Umbilical cord (tissue), 2 donors: ENCODE measurements around the gene TRIM32. TPM values are rescaled to one million over a fixed set of nuclear protein-coding genes. Genes with fewer than 3 reads are reported as not detected.

Source experiments
- DNase-seq: peaks from one replicate; pipeline ENCODE4 v3.0.0-alpha.2; 2015; ENCODE audit warnings: low spot score
- total RNA-seq: library from RNA; depleted of rRNA; stranded (reverse); fragments of >200 nt; gene quantifications from one replicate; pipeline ENCODE4 v1.2.3, GENCODE V29; 2014; ENCODE audit warnings: low replicate concordance; ENCODE audit not compliant: insufficient read depth

The TRIM32 gene
- total RNA-seq, 1 donor from 2014 or later, result 17.3 TPM

GRCh38 chr9:116705531-116705930, 18.4 kb downstream of the TRIM32 start:
- no peak for DNase-seq

- no peak for DNase-seq
These were observed 19.5 kb downstream of the TRIM32 start for GRCh38 chr9:116706310-116707290.

GRCh38 chr9:116712781-116713180, 25.7 kb downstream of the TRIM32 start:
- DNase-seq, result no peak

- no peak for DNase-seq
These were observed 26.2 kb downstream of the TRIM32 start for GRCh38 chr9:116713271-116713670.

DNA sequence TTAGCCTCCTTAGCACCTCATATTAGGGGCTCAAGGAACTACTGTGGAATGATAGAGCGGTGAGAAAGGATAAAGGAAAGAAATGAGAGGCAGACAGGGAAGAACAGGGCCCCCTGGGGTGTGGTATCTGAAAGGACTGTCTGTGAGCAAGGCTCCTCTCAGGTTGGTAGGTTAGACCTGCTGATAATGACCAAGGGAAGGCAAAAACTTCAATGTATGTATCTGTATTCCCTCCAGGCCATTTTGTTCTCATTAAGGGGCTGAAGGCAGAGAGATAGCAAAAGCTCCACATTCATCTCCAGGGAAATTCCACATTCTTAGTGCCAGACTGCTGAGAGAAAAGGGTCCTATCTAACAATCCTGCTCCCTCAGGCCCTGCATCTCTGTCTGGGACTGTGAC, 28.6 kb downstream of the TRIM32 start:
- no peak for DNase-seq

DNA sequence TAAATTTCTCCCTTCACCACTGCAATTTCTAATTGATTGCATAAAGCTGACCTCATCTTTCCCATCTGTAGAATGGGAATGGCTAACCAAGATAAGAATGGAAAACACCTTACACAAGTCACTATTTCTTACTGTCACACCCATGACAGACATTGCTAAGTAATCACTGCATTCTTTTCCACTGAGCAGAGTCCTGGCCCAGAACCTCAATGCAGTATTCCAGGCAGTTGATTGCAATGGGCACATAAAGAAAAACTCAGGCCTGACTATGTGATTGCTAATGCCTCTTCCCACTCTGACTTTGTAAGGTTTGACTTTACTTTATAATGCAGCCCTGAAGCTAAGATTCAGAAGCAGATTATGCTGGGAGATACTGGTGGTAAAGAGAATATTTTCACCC, 29.3 kb downstream of the TRIM32 start:
- DNase-seq, result no peak

DNA sequence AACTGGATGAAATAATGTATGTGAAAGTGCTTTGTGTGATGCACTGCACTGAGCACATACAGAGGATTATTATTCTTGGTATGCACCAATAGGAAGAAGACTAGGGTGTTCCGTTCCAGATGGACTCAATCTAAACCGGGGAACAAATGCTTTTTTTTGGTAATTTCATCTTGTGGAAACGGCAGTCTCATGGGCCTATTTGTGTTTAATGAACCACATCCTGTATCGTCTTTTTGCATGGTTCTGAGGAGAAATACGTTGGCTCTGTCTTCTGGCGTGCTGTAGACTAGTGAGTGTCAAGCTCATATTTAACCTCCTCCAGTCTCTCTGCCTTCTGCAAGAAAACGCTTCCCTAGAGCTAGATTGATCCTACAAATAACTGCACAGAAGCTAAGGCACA, 30.0 kb downstream of the TRIM32 start:
- DNase-seq, result no peak

DNA sequence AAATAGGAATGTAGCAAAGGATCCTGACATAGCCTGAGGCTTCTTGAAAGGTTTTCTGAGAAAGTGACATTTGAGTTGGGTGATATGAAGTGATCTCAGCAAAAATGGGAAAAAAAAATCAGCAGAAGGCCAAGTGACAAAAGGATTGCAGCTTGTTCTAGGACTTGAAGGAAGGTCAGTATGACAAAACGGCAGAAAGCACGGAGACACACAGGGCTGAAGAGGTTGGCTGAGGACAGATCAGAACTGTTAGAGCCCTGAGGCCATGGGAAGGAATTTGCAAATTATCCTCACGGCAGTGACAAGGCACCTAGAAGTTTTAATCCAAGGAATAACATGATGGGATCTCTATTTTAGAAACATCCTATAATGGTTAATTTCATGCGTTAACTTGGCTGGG, 31.0 kb downstream of the TRIM32 start:
- DNase-seq, result no peak

GRCh38 chr9:116720111-116720510, 33.0 kb downstream of the TRIM32 start:
- no peak for DNase-seq

GRCh38 chr9:116721411-116721810, 34.3 kb downstream of the TRIM32 start:
- no peak for DNase-seq

- no peak for DNase-seq
These were observed 34.8 kb downstream of the TRIM32 start for GRCh38 chr9:116721944-116722343.

- DNase-seq, result no peak
These were observed 37.0 kb downstream of the TRIM32 start for GRCh38 chr9:116724123-116724522.

- DNase-seq, result no peak
These were observed 39.5 kb downstream of the TRIM32 start for GRCh38 chr9:116726602-116727001.

DNA sequence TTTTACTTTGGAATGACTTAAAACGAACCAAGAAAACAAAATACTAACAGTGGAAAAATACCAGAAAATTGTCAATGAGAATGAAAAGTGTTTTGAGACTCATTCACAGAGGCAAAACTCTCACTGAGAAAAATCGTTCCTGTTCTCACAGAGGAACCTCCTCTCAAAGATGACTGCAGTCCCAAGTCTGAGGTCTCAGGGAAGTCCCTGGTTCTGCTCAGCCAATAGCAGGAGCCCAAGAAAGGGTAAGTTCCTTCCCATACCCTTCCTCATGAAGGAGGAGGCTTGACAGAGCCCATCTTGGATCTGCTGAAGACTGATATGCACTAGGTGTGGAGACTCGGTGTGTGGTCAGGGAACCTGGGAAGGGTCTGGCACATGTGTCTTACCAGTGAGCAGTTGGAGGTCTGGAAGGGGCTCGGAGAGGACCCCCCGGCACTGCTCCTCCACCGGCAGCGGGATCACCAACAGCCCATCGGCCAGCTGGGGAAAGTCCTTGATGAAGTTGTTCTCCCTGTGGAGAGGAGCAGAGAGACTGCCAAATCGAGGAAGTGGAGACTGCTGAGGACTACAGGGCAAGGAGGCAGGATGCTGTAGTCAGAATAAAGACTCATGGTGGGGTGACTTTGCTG, 46.0 kb downstream of the TRIM32 start:
- DNase-seq, result no peak

- DNase-seq, result no peak
These were observed 49.5 kb downstream of the TRIM32 start for GRCh38 chr9:116736399-116737151.

GRCh38 chr9:116737152-116737546, 50.0 kb downstream of the TRIM32 start:
- peak; percentile 70 for DNase-seq

DNA sequence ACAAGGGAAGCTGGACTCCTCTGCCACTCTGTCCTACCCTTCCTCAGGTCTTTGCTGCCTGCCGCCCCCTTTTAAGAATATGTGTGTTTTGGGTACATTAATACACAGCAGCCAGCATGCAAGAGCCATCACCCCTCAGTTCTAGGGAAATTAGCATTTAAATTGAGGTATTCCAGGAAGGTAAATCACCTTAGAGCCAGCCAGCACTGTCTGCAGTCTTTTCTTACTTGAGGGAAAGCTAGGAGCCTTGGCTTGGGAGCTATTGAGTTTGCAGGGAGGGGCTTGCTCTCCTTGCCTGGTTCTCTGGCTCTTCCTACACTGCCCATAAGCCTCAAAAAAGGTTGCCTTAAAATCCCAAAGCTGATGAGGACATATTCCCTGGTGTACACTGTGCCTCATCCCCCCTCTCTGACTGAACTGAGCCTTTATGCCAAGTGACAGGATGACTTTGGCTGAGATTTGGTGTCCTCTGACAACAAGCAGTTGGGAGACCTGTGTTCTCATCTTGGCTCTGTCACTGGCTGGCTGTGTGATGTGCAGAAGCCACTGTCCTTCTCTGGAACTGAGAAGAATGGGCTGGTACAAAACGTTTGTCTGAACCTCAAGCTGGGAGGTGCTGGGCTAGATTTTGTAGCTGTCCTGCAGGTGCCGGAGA, 54.1 kb downstream of the TRIM32 start:
- no peak for DNase-seq

DNA sequence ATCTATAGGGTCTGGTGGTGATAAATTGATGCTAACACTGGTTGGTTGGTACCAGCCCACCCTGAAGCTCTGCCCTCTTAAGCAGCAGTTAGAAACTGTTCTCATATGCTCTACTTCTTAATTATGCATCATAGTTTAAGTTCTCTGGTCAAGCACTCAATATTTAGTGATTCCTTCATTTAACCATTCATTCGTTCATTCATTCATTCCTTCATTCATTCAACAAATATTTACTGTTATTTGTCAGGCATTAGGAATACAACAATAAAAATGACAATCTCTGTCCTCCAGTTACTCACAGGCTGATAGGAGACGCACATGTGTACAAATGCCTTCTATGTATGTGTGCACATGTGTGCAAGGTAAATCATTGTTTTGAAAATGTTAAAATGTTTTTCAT, 54.6 kb downstream of the TRIM32 start:
- no peak for DNase-seq

DNA sequence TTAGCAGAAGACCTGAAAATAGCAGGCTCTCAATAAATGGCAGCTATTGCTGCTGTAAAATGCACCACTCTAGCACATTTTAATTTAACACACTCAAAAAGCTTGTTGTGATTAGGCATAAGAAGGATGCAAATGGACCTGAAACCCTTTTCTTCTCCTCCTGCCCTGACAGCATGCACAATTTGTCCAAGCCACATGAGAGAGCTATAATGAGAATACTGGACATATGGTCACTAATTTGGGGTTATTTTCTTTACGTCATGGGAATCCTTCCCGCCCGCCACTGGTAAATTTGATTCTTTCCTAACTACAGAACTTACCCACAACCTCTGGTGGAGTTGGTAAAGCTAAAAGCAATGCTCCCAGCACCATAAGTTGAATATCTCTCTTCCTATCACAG, 62.1 kb downstream of the TRIM32 start:
- no peak for DNase-seq

DNA sequence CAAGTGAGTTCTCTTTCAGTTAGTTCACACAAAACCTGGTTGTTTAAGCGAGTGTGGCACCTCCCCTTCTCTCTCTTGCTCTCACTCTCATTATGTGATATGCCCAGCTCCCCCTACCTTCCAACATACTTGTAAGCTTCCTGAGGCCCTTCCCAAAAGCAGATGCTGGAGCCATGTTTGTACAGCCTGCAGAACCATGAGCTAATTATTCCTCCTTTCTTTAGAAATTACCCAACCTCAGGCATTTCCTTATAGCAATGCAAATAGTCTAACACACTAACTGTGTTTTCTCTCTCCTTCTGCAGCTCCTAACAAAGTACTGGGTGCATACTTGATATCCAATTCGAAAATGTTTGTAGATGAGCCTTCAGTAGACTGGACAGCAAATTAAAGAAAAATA, 62.7 kb downstream of the TRIM32 start:
- DNase-seq, result no peak

DNA sequence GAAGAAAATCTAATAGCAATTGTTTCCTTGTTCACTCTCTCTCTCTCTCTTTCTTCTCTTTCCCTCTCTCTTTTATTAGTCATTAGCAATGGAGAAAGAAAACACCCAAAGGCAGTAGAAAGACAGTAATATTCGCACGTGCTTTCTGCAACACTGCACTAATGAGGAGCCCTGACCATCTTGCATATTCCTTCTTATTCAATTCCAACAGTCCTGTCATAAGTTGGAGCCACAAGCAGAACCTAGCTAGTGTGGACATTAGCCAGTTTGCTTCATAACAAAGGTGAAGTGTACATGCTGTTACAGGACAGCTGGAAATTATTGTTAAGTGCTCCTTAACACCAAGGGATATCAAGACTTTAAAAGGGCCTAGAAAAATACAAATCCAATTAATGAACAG, 63.4 kb downstream of the TRIM32 start:
- no peak for DNase-seq
